ENCODE data around the gene CCR2.
"Not testable (repeated sequence)": the region's sequence is repeated elsewhere in the genome, so short reads cannot be mapped to it uniquely, and the experiment has no call there.

DNA sequence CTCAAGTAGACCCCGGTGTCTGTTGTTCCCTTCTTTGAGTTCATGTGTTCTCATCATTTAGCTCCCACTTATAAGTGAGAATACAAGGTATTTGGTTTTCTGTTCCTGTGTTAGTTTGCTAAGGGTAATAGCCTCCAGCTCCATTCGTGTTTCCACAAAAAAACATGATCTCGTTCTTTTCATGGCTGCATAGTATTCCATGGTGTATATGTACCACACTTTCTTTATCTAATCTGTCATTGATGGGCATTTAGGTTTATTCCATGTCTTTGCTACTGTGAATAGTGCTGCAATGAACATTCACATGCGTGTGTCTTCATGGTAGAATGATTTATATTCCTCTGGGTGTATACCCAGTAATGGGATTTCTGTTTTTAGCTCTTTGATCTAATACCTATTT, 49.0 kb downstream of the CCR2 start:
- TF ChIP-seq, protein P1, sequence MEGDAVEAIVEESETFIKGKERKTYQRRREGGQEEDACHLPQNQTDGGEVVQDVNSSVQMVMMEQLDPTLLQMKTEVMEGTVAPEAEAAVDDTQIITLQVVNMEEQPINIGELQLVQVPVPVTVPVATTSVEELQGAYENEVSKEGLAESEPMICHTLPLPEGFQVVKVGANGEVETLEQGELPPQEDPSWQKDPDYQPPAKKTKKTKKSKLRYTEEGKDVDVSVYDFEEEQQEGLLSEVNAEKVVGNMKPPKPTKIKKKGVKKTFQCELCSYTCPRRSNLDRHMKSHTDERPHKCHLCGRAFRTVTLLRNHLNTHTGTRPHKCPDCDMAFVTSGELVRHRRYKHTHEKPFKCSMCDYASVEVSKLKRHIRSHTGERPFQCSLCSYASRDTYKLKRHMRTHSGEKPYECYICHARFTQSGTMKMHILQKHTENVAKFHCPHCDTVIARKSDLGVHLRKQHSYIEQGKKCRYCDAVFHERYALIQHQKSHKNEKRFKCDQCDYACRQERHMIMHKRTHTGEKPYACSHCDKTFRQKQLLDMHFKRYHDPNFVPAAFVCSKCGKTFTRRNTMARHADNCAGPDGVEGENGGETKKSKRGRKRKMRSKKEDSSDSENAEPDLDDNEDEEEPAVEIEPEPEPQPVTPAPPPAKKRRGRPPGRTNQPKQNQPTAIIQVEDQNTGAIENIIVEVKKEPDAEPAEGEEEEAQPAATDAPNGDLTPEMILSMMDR (IDR thresholded peaks at IDR 0.05) = not testable (repeated sequence)
- not testable (repeated sequence) for TF ChIP-seq POLR2A (IDR thresholded peaks at IDR 0.05)
